Effector memory CD8-positive, alpha-beta T cell (primary cell): ENCODE results near the gene USH1C.

Experiments used
- ATAC-seq: fragments of 150-1000 bp; cut with Tn5 transposase; replicated peaks from 2 replicates; pipeline ENCODE4 v1.10.0; 2021; ENCODE audit warnings: mild to moderate bottlenecking, moderate library complexity
- DNase-seq, 3 experiments: peaks; one replicate each; pipeline ENCODE4 v3.0.0; 2021
- H3K27ac Mint-ChIP-seq, 2 donors: one replicate each; pipeline ENCODE4 v1.8.0; 2022; ENCODE audit warnings: mild to moderate bottlenecking in 2 of 2, mixed read lengths in 2 of 2, moderate library complexity in 2 of 2
- H3K27me3 Mint-ChIP-seq, 2 donors: one replicate each; pipeline ENCODE4 v1.8.0; 2022; ENCODE audit warnings: mixed read lengths in 2 of 2
- H3K36me3 Mint-ChIP-seq: one replicate; pipeline ENCODE4 v1.8.0; 2022; ENCODE audit warnings: mild to moderate bottlenecking, moderate library complexity, mixed read lengths; ENCODE audit not compliant: insufficient read depth
- H3K4me1 Mint-ChIP-seq, 2 donors: one replicate each; pipeline ENCODE4 v1.8.0; 2022; ENCODE audit warnings: low read depth in 2 of 2, mixed read lengths in 2 of 2
- H3K4me3 Mint-ChIP-seq, 2 donors: one replicate each; pipeline ENCODE4 v1.8.0; 2022; ENCODE audit warnings: mild to moderate bottlenecking in 2 of 2, mixed read lengths in 2 of 2, moderate library complexity in 2 of 2
- H3K9me3 Mint-ChIP-seq, 2 donors: one replicate each; pipeline ENCODE4 v1.8.0; 2022; ENCODE audit warnings: mixed read lengths in 2 of 2

Gene USH1C

GRCh38 chr11:17533341-17533740 is 10.9 kb downstream of the USH1C start:
- no peak overlapping the region for H3K4me3 Mint-ChIP-seq
- H3K27ac Mint-ChIP-seq = no peak overlapping the region
- peaks cover 0 to 2% of the 10 kb centered on the region in 2 donors for H3K4me1 Mint-ChIP-seq
- H3K36me3 Mint-ChIP-seq = no peaks in the 10 kb centered on the region
- H3K9me3 Mint-ChIP-seq = no peaks in the 10 kb centered on the region
- DNase-seq (no peak), ATAC-seq (no peak)
- H3K27me3 Mint-ChIP-seq = peaks cover 6 to 32% of the 10 kb centered on the region in 2 donors

- Mint-ChIP-seq H3K36me3 (no peaks in the 10 kb centered on the region), H3K27ac (no peak overlapping the region), H3K4me1 (peaks cover 0 to 2% of the 10 kb centered on the region in 2 donors), H3K27me3 (peaks cover 10 to 38% of the 10 kb centered on the region in 2 donors), H3K4me3 (no peak overlapping the region), H3K9me3 (no peaks in the 10 kb centered on the region)
- ATAC-seq (no peak), DNase-seq (no peak)
Observed at GRCh38 chr11:17532784-17533183, 11.4 kb downstream of the USH1C start.

GRCh38 chr11:17531636-17532113 is 12.5 kb downstream of the USH1C start:
- DNase-seq (no peak), ATAC-seq (no peak)
- Mint-ChIP-seq H3K27me3 (peaks cover 10 to 47% of the 10 kb centered on the region in 2 donors), H3K27ac (no peak overlapping the region), H3K4me1 (peaks cover 0 to 2% of the 10 kb centered on the region in 2 donors), H3K9me3 (no peaks in the 10 kb centered on the region), H3K36me3 (no peaks in the 10 kb centered on the region), H3K4me3 (no peak overlapping the region)

GRCh38 chr11:17531071-17531600 is 13.1 kb downstream of the USH1C start:
- no peak overlapping the region for H3K4me3 Mint-ChIP-seq
- no peaks in the 10 kb centered on the region for H3K36me3 Mint-ChIP-seq
- no peak for ATAC-seq
- no peaks in the 10 kb centered on the region for H3K9me3 Mint-ChIP-seq
- no peak for DNase-seq
- H3K4me1 Mint-ChIP-seq = peaks cover 0 to 2% of the 10 kb centered on the region in 2 donors
- H3K27me3 Mint-ChIP-seq = peaks cover 10 to 52% of the 10 kb centered on the region in 2 donors
- H3K27ac Mint-ChIP-seq = no peak overlapping the region

GRCh38 chr11:17529844-17530185 is 14.4 kb downstream of the USH1C start:
- Mint-ChIP-seq H3K27me3 (peaks cover 10 to 60% of the 10 kb centered on the region in 2 donors), H3K36me3 (no peaks in the 10 kb centered on the region), H3K4me1 (no peaks in the 10 kb centered on the region), H3K9me3 (no peaks in the 10 kb centered on the region), H3K27ac (no peak overlapping the region), H3K4me3 (no peak overlapping the region)
- ATAC-seq = no peak
- DNase-seq = no peak

GRCh38 chr11:17528906-17529843 is 15.0 kb downstream of the USH1C start:
- peaks cover 10 to 60% of the 10 kb centered on the region in 2 donors for H3K27me3 Mint-ChIP-seq
- no peaks in the 10 kb centered on the region for H3K9me3 Mint-ChIP-seq
- no peak overlapping the region for H3K27ac Mint-ChIP-seq
- no peak overlapping the region for H3K4me3 Mint-ChIP-seq
- DNase-seq (no peak), ATAC-seq (no peak)
- no peaks in the 10 kb centered on the region for H3K4me1 Mint-ChIP-seq
- H3K36me3 Mint-ChIP-seq = no peaks in the 10 kb centered on the region

- peak; percentile 56 for ATAC-seq
- Mint-ChIP-seq H3K9me3 (no peaks in the 10 kb centered on the region), H3K27ac (no peak overlapping the region), H3K36me3 (no peaks in the 10 kb centered on the region), H3K4me3 (no peak overlapping the region), H3K27me3 (peaks cover 10 to 64% of the 10 kb centered on the region in 2 donors), H3K4me1 (no peaks in the 10 kb centered on the region)
- DNase-seq = peak; percentile 17 to 41 (median 27)
Observed at GRCh38 chr11:17528181-17528691, 16.0 kb downstream of the USH1C start.

GRCh38 chr11:17527628-17527995 is 16.6 kb downstream of the USH1C start:
- H3K4me1 Mint-ChIP-seq = no peaks in the 10 kb centered on the region
- peaks cover 10 to 67% of the 10 kb centered on the region in 2 donors for H3K27me3 Mint-ChIP-seq
- H3K4me3 Mint-ChIP-seq = no peak overlapping the region
- DNase-seq (no peak), ATAC-seq (no peak)
- no peaks in the 10 kb centered on the region for H3K36me3 Mint-ChIP-seq
- H3K9me3 Mint-ChIP-seq = no peaks in the 10 kb centered on the region
- no peak overlapping the region for H3K27ac Mint-ChIP-seq

- Mint-ChIP-seq H3K27me3 (peaks cover 9 to 61% of the 10 kb centered on the region in 2 donors), H3K4me1 (no peaks in the 10 kb centered on the region), H3K9me3 (no peaks in the 10 kb centered on the region), H3K27ac (no peak overlapping the region), H3K4me3 (no peak overlapping the region), H3K36me3 (no peaks in the 10 kb centered on the region)
- ATAC-seq = no peak
- DNase-seq = no peak
Observed at GRCh38 chr11:17526931-17527627, 17.1 kb downstream of the USH1C start.

- H3K27me3 Mint-ChIP-seq = peaks cover 4 to 56% of the 10 kb centered on the region in 2 donors
- H3K4me1 Mint-ChIP-seq = no peaks in the 10 kb centered on the region
- no peaks in the 10 kb centered on the region for H3K36me3 Mint-ChIP-seq
- DNase-seq (no peak), ATAC-seq (no peak)
- H3K4me3 Mint-ChIP-seq = no peak overlapping the region
- H3K27ac Mint-ChIP-seq = no peak overlapping the region
- H3K9me3 Mint-ChIP-seq = no peaks in the 10 kb centered on the region
Observed at GRCh38 chr11:17526326-17526725, 17.9 kb downstream of the USH1C start.

- Mint-ChIP-seq H3K27me3 (peaks cover 4 to 63% of the 10 kb centered on the region in 2 donors), H3K36me3 (no peaks in the 10 kb centered on the region), H3K27ac (no peak overlapping the region), H3K4me3 (no peak overlapping the region), H3K4me1 (no peaks in the 10 kb centered on the region), H3K9me3 (no peaks in the 10 kb centered on the region)
- DNase-seq (no peak), ATAC-seq (no peak)
Observed at GRCh38 chr11:17525570-17525969, 18.6 kb downstream of the USH1C start.

- Mint-ChIP-seq H3K27ac (no peak overlapping the region), H3K36me3 (no peaks in the 10 kb centered on the region), H3K27me3 (peaks cover 4 to 67% of the 10 kb centered on the region in 2 donors), H3K9me3 (no peaks in the 10 kb centered on the region), H3K4me3 (no peak overlapping the region), H3K4me1 (no peaks in the 10 kb centered on the region)
- DNase-seq (no peak), ATAC-seq (no peak)
Observed at GRCh38 chr11:17524221-17524620, 20.0 kb downstream of the USH1C start.

- no peak for ATAC-seq
Observed at GRCh38 chr11:17522655-17523054, 21.6 kb downstream of the USH1C start.

More at GRCh38 chr11:17522655-17523054, 21.6 kb downstream of the USH1C start:
- no peak for DNase-seq
- H3K27me3 Mint-ChIP-seq = peaks cover 4 to 61% of the 10 kb centered on the region in 2 donors
- no peak overlapping the region for H3K27ac Mint-ChIP-seq
- H3K36me3 Mint-ChIP-seq = no peaks in the 10 kb centered on the region
- H3K9me3 Mint-ChIP-seq = no peaks in the 10 kb centered on the region
- H3K4me3 Mint-ChIP-seq = no peak overlapping the region
- H3K4me1 Mint-ChIP-seq = no peaks in the 10 kb centered on the region
